GM21526 (cell line): ENCODE data around the gene GLIPR1L2.
"Not testable (repeated sequence)": the region's sequence is repeated elsewhere in the genome, so short reads cannot be mapped to it uniquely, and the experiment has no call there.

Experiments used
- ATAC-seq: cut with Tn5 transposase; IDR thresholded peaks from one replicate; pipeline ENCODE4 v1.9.1; 2021; ENCODE audit warnings: moderate library complexity; ENCODE audit not compliant: unreplicated experiment, low FRiP score

The GLIPR1L2 gene

GRCh38 chr12:75390899-75391538 is at the start of gene GLIPR1L2:
Gene GLIPR1L2, plus strand, starts transcription at chr12:75391089. Its CDS starts 28 bp downstream, at chr12:75391117.
- peak; percentile 98 for ATAC-seq

- ATAC-seq, result no peak
Observed at GRCh38 chr12:75341873-75342272, 49.0 kb upstream of the GLIPR1L2 start.

GRCh38 chr12:75345531-75345930 is 45.4 kb upstream of the GLIPR1L2 start:
- ATAC-seq, result no peak

- ATAC-seq, result not testable (repeated sequence)
Observed at GRCh38 chr12:75346215-75346614, 44.7 kb upstream of the GLIPR1L2 start.

GRCh38 chr12:75349946-75350345 is 40.9 kb upstream of the GLIPR1L2 start:
- ATAC-seq, result no peak

- ATAC-seq, result no peak
Observed at GRCh38 chr12:75350413-75350812, 40.5 kb upstream of the GLIPR1L2 start.

GRCh38 chr12:75354011-75354410 is 36.9 kb upstream of the GLIPR1L2 start:
- ATAC-seq, result no peak

GRCh38 chr12:75360920-75361319 is 30.0 kb upstream of the GLIPR1L2 start:
- no peak for ATAC-seq

- ATAC-seq, result no peak
Observed at GRCh38 chr12:75361408-75361807, 29.5 kb upstream of the GLIPR1L2 start.

- no peak for ATAC-seq
Observed at GRCh38 chr12:75364919-75365318, 26.0 kb upstream of the GLIPR1L2 start.

- ATAC-seq, result no peak
Observed at GRCh38 chr12:75366629-75367028, 24.3 kb upstream of the GLIPR1L2 start.

GRCh38 chr12:75374971-75375370 is 15.9 kb upstream of the GLIPR1L2 start:
- ATAC-seq, result no peak

- ATAC-seq, result no peak
Observed at GRCh38 chr12:75378354-75378753, 12.5 kb upstream of the GLIPR1L2 start.

GRCh38 chr12:75389061-75389460 is 1.8 kb upstream of the GLIPR1L2 start:
- no peak for ATAC-seq

- no peak for ATAC-seq
Observed at GRCh38 chr12:75389706-75390105, 1.2 kb upstream of the GLIPR1L2 start.

GRCh38 chr12:75390156-75390898 is 562 bp upstream of the GLIPR1L2 start:
- ATAC-seq, result no peak

GRCh38 chr12:75404231-75404630 is 13.3 kb downstream of the GLIPR1L2 start:
- ATAC-seq, result no peak

- no peak for ATAC-seq
Observed at GRCh38 chr12:75407683-75408082, 16.8 kb downstream of the GLIPR1L2 start.

GRCh38 chr12:75409830-75410229 is 18.9 kb downstream of the GLIPR1L2 start:
- no peak for ATAC-seq

- no peak for ATAC-seq
Observed at GRCh38 chr12:75414671-75415070, 23.8 kb downstream of the GLIPR1L2 start.

GRCh38 chr12:75419841-75420240 is 29.0 kb downstream of the GLIPR1L2 start:
- no peak for ATAC-seq

GRCh38 chr12:75427491-75427890 is 36.6 kb downstream of the GLIPR1L2 start:
- no peak for ATAC-seq
